ENCODE data around the gene PPCDC.

Gene PPCDC

DNA sequence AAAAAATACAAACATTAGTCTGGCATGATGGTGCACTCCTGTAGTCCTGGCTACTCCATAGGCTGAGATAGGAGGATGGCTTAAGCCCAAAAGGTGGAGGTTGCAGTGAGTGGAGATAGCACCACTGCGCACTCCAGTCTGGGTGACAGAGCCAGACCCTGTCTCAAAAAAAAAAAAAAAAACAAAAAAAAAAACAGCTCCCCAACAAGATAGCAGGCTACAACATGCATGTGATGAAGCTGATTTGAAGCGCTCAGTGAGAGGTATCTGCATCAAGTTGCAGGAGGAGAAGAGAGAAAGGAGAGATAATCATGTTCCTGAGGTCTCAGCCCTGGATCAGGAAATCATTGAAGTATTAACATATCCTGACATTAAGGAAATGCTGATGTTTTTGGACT lies 608 bp upstream of the PPCDC start:
- DNase-seq (ENCODE audit: low spot score): no peak
- TF ChIP-seq, protein P1, sequence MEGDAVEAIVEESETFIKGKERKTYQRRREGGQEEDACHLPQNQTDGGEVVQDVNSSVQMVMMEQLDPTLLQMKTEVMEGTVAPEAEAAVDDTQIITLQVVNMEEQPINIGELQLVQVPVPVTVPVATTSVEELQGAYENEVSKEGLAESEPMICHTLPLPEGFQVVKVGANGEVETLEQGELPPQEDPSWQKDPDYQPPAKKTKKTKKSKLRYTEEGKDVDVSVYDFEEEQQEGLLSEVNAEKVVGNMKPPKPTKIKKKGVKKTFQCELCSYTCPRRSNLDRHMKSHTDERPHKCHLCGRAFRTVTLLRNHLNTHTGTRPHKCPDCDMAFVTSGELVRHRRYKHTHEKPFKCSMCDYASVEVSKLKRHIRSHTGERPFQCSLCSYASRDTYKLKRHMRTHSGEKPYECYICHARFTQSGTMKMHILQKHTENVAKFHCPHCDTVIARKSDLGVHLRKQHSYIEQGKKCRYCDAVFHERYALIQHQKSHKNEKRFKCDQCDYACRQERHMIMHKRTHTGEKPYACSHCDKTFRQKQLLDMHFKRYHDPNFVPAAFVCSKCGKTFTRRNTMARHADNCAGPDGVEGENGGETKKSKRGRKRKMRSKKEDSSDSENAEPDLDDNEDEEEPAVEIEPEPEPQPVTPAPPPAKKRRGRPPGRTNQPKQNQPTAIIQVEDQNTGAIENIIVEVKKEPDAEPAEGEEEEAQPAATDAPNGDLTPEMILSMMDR (IDR thresholded peaks at IDR 0.05; ENCODE audit: extremely low read depth, insufficient read depth, missing control alignments): no peak
- in situ Hi-C loops (cut with MboI; ENCODE audit: low pct_unique_long_range_greater_than_20kb, low sequenced_read_pairs, unreplicated experiment): no loop called here

DNA sequence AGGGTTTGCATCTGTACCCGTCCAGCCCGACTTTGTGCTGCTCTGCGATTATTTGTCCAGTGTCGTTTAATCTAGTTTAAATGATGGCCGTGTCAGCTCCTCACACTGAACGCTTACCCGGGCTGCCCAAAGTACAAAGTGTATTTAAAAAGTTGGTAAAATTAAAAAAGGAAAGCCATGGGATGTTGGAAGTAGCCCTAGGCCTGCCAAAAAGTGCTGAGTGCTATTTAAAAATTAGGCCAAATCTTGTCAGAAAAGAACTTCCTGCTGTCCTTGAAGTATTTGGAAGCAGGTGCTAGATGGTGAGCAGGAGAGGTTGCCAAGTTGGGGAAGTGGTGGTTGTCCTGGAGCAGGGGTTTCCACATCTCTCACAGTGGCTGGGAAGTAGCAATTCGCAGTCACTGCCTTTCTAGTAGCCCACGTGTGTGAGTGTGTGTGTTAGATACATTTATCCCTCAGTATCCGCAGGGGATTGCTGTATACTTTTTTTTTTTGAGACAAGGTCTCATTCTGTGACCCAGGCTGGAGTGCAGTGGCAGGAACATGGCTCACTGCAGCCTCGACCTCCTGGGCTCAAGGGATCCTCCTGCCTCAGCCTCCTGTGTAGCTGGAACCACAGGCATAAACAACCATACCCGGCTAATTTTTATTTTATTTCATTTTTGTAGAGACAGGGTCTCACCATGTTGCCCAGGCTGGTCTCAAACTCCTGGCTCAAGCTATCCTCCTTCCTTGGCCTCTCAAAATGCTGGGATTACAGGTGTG lies 664 bp downstream of the PPCDC start:
- DNase-seq (ENCODE audit: low spot score): peak; percentile 51
- TF ChIP-seq, protein P1 (IDR thresholded peaks at IDR 0.05; ENCODE audit: extremely low read depth, insufficient read depth, missing control alignments): no peak
- in situ Hi-C loops (cut with MboI; ENCODE audit: low pct_unique_long_range_greater_than_20kb, low sequenced_read_pairs, unreplicated experiment): no loop called here

DNA sequence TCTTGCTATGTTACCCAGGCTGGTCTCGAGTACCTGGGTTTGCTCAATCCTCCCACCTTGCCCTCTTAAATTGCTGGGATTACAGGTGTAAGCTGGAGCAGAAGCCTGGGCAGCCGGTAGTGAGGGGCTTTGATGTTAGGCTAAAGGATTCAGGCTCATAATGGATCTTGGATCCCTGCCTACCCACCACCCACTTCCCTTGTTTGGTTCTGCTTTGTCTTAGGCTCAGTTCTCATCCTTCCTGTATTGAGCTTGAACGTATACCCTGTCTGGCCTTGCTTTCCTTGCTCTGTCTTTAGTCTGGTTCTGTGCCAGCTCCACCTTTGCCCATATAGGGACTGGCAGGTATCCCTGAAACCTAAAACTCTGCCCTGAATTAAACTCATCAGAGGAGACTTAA lies 1.7 kb downstream of the PPCDC start:
- TF ChIP-seq, protein P1 (IDR thresholded peaks at IDR 0.05; ENCODE audit: extremely low read depth, insufficient read depth, missing control alignments): no peak
- DNase-seq (ENCODE audit: low spot score): no peak
- in situ Hi-C loops (cut with MboI; ENCODE audit: low pct_unique_long_range_greater_than_20kb, low sequenced_read_pairs, unreplicated experiment): no loop called here

DNA sequence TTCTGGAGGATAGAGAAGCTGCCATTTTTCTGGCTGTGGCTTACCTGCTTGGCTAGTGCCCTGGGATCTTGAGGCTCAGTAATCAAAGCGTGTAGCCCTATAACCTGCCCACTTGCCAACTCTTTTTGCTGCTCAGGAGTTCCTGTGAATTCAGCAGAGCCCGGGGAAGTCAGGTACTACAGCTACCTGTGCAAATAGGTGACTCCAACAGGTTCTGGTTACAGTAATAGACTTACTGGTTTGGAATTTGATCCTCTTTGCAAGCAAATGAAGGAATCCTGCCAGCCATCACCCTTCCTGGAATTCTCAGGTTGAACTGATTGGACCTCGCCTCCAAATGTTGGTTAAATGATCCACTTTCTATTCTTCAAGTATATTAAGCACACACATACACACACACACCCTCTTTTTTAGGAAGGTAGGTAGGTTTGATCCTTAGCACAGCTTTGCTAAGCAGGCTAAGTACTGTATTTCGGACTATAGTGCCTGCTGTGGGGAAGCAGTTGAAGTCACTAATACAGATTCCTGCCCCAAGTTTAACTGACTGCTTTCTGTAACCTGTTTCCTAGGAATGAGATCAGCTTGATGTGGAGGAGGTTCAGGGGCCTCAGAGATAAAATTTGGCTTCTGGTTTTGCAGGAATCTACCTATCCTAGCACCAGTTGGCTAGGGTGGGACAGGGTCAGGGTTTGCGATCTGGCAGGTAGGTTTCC lies 2.3 kb downstream of the PPCDC start:
- TF ChIP-seq, protein P1 (IDR thresholded peaks at IDR 0.05; ENCODE audit: extremely low read depth, insufficient read depth, missing control alignments): no peak
- no peak for DNase-seq (ENCODE audit: low spot score)
- in situ Hi-C loops (cut with MboI; ENCODE audit: low pct_unique_long_range_greater_than_20kb, low sequenced_read_pairs, unreplicated experiment): no loop called here

DNA sequence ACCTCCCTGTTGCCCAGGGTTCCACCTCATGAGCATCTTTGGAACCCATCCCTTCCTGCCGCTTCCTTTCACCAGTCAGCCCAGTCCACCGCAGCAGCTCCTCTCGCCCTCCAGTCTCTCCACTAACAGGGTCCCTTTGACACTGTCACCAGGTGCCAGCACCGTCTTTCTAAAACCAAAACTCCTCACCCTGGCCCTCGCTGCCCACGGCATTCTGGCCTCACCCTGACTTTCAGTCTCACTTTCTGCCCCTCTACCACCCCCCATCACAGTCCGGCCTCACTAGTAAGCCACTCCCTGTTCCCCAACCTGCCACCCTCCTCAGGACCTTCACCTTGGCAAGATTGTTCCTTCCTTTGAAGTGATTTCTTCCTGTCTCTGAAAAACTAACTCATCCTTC lies 4.2 kb downstream of the PPCDC start:
- DNase-seq (ENCODE audit: low spot score): no peak
- in situ Hi-C loops (cut with MboI; ENCODE audit: low pct_unique_long_range_greater_than_20kb, low sequenced_read_pairs, unreplicated experiment): no loop called here
- TF ChIP-seq, protein P1 (IDR thresholded peaks at IDR 0.05; ENCODE audit: extremely low read depth, insufficient read depth, missing control alignments): no peak

DNA sequence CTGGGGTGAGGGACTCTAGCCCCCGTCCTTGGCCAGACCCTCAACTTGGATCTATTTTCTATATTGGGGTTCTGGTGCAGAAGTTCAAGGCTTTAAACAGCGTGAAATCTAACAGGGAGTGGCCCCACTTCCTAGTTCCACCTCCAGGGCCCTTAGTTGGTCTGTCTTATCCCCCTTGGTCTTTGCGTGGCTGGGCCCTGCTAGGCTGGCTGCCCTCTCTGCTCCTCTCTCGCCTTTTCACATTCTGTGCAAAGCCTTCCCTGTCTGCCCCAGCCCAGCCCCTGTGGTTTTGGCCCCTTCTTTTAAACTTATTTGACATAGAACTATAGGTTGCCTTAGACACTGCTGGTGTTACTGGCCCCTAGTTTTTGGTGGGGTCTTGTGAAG lies 5.6 kb downstream of the PPCDC start:
- TF ChIP-seq, protein P1 (IDR thresholded peaks at IDR 0.05; ENCODE audit: extremely low read depth, insufficient read depth, missing control alignments): no peak
- DNase-seq (ENCODE audit: low spot score): no peak
- in situ Hi-C loops (cut with MboI; ENCODE audit: low pct_unique_long_range_greater_than_20kb, low sequenced_read_pairs, unreplicated experiment): no loop called here
